HT1080 (cell line): ENCODE data around the gene PITPNB. TPM values are rescaled to one million over a fixed set of nuclear protein-coding genes. Genes with fewer than 3 reads are reported as not detected.

Source experiments
- DNase-seq: peaks from one replicate; pipeline ENCODE4 v3.0.0-alpha.2; 2015; ENCODE audit warnings: low read depth
- total RNA-seq: library from RNA; depleted of rRNA; stranded (reverse); fragments of >200 nt; shearing (Covaris generic); gene quantifications from 2 replicates; pipeline ENCODE4 v1.2.3, GENCODE V29; 2014

The PITPNB gene
- total RNA-seq, 1 experiment from 2014 or later = 19.2 TPM

DNA sequence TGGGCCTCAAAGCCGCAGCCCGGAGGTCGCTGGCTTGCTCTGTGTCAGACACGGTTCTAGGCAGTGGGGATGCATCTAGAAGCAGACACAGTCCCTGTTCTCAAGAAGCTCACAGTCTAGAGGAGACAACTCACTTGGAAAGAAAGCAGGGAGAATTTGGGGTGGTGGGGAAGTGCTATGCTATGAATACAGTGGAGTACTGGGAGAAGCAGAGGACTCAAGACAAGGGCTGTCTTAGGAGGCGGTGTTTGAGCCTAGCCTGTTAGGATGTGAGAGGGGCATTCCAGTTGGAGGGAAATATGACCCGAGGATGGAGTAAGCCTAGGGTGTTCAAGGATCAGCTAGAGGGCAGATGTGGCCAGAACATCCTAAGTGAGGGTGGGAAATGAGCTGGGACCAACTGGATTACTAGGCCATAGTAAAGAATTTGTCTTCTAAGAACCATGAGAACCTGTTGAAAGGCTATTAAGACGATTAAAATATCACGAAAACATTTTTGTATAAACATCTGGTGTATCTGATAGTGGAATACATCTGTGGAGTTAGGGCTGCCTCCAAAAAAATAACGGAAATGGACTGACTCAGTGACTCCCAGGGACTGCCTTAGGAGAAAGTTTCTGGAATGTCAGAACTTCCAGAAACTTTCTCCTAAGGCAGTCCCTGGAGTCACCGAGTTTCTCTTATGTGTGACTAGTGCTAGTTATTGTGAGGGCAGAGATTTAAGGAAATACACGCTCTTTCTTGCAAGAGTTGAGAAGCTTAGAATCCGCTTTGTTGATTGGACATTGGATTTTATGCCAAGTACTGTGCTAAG, 1.1 kb upstream of the PITPNB start:
- DNase-seq = peak; percentile 63

DNA sequence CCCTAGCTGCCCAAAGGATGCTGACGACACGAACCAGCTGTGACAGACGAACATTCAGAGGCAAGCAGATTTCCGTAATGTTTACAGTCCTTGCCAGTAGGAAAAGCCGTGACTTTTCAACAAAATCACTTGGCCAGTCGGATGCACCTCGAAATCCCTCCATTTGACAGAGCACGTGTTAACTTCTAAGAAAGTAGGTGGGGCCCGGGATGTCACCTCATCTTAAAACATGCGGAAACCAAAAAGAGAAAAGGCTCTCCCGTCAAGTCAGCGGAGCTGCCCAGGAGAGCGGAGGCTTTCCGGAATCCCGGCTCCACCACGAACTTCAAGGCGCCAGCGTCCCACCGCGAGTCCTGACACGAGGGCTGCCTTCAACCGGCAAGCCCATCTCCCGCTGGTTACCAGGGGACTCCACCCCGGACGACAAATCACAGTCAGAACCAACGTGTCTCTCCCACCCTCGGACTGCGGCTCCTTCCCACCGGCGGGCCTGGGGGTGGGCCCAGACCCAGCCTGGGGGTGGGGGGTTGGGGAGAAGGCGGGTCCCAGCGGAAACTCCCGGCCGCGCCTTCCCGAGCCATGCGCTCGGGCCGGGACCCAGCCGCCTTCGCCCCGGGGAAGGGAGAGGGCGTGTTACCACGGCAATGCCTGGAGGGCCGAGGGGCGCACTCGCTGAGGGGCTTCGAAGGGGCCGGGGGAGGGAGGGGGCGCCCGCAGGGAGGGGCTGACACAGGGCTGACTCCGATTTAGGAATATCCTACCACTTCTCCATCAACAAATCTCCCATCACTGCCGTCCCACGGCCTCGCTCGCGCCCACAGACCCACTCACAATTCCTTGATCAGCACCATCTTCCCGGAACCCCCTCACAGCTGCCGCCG, 475 bp downstream of the PITPNB start:
- DNase-seq = peak; percentile 50

DNA sequence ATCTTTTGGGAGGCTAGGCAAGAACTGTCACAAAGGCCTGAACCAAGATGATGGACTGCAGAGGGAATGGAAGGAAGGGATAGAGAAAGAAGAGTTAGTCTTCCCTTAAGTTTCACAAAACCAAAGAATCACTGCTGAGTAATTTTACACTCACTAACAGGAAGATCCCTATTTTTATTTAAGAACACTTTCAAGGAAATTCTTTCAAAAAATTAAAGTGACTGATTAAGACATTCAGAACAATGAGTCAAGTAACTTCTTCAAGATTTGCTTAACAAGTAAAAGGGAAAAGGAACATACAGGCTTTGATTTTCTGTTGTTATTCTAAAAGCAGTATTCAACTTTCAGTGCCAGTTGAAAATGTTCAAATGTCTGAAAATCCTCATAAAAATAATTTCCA, 3.1 kb downstream of the PITPNB start:
- no peak for DNase-seq

DNA sequence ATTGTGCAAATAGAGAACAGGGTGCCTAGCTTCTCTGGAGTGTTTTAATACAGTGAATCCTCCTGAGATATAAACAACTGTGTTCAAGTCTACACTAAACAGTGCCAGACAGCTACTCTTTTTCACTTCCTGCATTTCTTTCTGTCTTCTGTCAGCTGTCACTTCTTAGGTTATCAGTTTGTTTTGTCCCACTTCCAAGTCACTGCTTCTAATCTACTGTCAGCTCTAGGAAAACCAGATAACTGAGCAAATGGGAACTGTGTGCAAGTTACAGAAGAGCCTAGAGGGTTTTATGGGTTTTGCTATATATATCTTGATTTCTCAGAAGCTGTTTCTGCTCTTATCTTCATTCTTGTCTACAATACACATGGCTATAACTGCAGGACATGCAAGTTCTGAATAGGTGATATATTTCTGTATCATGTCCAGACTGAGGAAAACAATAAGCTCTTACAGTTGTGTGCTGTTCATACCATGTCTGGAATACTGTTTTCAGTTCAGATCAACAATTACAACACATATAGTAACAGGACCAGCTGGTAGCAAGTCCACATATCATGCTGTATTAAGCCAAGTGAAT, 5.8 kb downstream of the PITPNB start:
- DNase-seq = no peak

DNA sequence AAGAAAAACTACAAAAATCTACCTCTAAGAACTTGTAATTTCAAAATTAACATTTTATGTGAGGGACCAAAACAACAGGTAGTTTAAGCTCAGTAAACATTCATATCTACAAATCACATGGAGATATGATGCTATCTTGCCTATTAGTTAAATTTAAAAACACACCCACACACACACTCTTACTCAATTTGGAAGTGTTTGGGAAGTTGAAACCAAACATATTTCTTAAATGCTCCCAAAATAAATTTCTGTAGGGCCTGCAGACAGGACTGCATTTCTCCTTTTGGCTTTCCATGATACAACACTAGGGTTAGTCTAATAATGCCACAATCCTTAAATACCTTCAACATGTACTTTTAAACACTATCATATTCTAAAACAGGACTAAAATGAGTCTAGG, 7.0 kb downstream of the PITPNB start:
- no peak for DNase-seq

DNA sequence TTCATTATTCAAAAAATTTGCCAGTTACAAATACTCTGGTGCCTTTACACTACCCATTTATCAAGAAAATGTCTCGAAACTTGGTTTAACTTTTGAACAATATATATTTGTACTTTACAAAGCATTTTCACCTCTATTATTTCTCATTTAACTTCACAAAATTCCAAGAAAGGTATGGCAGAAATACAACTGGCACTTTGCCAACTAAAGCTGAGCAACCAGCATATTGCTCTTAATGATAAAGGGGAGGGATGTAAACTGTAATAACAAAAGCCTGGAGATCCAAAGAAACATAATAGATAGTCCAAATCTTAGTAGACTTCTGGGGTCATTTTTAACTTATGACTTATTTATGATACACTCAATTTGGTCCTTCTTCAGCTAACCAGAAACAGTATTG, 7.7 kb downstream of the PITPNB start:
- no peak for DNase-seq

DNA sequence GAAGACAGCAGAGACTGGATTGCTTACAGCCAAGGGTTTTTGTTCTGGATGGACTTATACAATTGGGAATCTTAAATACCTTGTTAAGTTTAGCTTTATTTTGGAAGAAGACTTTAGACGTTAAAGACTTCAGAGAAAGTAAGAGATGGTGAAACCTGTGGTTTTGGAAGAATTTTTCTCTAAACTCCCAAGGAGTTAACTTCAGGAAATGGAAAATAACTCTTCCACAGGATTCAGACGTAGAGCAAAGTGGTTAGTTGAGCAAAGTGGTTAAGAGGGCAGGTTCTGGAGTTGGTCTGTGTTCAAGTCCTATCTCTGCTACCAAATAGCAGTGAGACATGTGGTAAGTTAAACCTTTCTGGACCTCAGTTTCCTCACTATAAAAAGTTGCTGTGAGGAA, 12.8 kb downstream of the PITPNB start:
- no peak for DNase-seq

DNA sequence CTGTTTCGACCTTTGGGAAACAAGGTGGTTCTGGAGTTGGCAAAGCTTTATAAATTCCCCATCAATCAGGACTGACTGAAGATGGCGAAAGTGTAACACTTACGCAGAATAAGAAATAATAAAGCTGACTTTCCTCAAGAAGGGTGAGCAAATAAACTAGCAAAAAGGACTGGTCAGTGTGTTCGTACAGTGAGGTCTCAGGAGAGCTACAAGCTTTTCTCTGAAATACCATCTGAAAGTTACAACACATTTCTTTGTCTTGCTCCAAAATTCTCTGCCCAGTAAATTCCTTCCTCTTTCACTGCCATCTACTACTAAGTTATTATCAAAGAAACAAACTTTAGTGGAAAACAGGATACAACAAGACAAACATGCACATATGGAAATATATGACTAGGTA, 13.4 kb downstream of the PITPNB start:
- no peak for DNase-seq

DNA sequence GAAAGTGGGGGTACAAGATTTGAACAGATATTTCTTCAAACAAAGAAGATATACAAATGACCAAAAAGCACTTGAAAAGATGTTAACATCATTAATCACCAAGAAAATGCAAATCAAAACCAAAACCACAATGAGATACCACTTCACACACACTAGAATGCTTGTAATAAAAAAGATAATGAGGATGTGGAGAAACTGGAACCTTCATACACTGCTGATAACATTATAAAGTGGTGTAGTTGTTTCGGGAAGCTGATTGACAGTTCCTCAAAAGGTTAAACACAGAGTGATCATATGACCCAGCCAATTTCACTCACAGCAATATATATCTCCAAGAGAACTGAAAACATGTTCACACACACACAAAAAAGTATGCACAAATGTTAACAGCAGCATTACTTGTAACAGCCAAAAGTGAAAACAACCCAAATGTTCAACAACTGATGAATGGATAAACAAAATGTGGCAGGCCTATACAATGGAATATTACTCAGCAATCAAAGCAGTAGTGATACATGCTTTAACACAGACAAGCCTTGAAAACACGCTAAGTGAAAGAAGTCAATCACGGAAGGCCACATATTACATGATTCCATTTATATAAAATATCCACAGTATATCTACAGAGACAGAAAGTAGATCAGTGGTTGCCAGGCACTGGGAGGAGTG, 15.1 kb downstream of the PITPNB start:
- DNase-seq = no peak

DNA sequence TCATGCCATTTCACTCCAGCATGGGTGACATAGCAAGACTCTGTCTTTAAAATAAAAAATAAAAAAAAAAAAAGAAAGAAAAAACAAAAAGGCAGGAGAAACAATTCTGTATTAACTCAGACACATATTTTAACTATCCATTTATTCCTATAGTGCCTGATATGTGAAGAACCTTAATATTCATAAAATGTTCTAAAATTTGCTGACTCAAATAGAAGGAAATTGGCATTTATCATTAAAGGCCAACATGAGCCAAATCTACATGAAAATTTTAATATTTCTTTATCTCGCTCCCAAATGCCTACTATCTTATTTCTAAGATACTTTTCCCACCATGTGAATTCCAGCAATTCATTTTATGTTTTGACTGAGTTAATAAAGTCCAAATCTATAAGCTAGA, 18.9 kb downstream of the PITPNB start:
- no peak for DNase-seq

DNA sequence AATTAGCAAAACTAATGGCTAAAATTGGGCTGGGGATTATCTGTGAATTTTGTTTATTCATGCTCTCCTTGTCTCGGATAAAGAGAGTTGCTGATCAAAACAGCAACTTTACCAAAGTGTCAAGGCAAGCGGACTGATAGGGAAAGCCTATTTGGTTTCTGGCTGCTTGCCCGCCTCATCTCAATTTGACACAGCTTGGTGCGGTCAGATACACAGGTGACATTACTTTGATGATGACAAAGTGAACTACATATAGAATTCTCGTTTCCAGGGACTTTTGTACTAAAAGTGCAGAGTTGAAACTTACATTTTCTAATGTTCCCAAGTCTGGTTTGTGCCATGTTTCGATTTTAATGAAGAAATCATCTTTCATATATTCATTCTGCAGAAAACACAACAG, 22.8 kb downstream of the PITPNB start:
- DNase-seq = no peak

DNA sequence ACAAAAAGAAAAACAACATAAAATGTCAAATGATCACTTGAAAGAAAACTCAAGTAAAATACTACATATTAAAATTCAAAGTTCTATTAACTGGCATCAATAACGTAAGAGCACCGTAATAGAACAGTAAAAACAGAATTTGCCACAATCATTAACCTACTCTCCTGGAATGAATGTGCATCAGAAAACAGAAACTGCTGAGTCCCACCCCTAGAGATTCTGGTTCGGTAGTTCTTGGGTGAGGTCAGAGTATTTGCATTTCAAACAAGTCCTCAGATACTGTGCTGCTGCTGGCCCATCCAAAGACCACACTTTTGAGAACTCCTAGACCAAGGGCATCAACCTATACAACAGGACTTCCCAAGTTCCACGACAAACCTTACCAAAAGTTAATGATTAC, 23.5 kb downstream of the PITPNB start:
- DNase-seq = no peak

DNA sequence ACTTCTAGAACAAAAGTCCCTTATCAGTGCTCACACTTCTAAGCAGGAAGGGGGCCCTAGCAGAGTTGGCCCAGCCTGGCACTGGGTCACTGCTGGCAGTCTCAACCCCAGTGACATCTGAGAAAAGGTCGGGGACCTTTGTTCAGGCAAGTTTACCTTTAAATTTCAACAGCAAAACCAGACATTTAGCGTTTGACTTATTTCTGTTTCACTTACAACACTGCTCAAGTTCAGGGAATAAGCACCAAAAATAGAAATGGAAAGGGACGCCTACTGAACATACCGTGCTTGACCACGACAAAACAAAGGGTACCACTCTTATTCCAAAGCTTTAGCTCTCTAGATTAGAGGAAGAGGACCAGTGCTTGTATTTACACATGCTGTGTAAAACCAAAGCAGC, 26.2 kb downstream of the PITPNB start:
- no peak for DNase-seq

DNA sequence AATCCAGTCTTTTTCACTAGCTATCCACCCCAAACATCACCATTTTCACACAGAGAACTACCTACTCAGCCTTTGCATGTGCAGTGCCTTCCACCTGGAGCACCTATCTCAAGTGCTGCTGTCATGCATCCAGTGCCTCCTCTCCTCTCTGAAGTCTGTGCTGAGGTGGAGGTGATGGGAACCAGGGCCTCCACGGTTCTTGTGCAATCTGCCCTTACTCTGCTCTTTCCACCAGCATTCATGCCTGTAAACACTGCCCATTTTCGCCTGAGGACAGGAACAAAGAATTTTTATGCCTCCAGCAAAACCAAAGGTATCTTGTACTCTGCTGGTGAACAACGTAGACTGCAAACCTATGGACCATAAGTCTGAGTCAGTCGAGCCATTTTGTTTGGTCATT, 27.0 kb downstream of the PITPNB start:
- no peak for DNase-seq

DNA sequence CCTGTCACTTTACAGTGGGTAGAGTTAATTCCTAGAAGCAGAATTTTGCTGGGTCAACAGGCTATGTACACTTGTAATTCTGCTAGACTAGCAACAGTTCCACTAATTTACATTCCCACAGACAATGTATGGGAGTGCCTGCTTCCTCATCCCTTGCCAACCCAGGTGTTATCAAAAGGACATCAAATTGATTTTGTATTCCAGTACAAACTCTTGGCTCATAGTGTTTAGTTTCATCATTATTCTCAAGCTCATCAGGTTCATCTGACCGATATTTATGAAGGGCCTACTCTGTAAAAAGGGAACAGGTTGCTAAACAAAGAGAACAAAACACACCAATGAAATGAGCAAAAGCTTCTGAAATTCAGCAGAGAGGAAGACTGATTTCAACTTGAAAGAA, 30.7 kb downstream of the PITPNB start:
- no peak for DNase-seq

DNA sequence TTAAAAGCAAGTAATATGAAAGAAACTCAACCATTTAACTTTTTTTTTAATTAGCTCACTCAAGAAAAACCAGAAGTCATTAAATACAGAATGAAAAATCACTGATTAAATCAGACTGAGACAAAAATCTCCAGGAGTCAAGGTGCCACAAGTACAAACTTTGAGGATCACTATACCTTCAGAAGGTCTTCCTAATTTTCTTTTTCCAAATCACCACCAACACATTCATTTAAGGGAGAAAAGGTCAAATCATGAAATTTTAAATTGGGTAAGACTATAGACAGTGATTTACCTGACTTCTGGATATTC, 32.3 kb downstream of the PITPNB start:
- DNase-seq = no peak

DNA sequence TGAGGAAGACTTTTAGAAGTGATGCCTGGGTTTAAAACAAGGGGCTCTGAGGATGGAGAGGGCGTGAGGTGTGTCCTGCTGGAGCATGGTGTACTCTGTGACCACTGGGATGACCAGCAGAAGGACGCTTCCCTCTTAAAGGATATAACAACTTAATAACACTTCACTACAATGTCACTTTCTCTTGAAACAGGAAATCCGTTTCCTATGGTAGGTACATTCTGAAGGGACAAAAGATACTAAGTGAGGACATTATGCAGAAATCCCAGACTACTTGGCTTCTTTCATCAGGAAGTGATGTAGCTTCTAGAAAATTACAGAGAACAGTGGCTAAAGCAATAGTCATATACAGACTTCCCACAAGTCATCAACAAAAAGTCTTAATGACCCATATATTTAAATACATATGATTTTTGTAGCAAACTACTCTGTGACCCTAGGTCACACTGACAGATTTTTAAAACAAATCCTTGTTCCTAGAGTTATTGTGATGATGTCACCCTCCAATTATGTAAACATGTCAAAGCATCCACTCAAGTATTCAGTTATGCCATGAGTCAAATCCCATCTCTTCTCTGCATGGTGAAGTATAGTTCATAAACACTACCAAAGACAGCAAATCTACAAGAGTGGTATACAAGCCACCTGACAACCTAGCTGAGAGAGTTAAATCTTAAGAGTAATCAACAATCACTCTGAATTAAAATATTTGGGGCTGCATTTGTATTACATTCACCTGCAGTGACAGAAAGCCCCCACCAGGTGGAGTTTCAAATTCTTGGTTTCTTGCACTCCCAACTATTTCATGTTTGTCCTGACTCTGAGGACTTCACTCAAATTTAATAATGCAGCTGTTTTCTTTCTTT, 32.8 kb downstream of the PITPNB start:
- DNase-seq = peak; percentile 56

DNA sequence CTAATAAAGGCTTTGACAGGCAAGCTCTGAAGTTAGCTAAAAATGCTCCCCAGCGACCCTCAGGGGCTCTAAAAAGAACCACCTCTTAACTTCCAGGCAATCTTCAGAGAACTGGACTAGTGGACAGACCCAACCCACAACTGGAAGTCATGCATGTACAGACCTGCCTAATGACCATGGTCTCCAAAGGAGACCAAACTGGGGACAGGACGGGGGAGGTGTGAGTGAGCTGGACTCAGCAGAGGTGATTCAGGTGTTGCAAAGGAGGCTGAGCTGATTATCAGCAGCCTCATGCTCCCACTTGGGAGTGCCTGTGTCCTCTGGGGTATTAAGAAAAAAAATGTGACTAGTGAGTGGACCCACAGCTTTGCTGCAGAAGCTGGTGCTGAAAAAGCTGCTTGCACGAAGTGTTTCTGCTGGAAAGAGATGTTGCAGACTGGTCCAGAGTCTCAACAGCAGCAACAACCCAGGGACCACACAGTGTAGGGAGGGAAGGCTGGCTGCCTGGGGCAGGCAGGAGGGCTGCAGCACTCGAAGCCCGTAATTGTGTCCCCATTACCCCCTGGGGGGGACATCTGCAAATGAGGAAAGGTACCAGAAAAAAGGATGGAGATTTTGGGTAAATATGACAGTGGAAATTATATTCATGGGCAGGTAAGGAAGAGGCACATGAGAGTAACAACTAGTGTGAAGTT, 35.3 kb downstream of the PITPNB start:
- DNase-seq = no peak

DNA sequence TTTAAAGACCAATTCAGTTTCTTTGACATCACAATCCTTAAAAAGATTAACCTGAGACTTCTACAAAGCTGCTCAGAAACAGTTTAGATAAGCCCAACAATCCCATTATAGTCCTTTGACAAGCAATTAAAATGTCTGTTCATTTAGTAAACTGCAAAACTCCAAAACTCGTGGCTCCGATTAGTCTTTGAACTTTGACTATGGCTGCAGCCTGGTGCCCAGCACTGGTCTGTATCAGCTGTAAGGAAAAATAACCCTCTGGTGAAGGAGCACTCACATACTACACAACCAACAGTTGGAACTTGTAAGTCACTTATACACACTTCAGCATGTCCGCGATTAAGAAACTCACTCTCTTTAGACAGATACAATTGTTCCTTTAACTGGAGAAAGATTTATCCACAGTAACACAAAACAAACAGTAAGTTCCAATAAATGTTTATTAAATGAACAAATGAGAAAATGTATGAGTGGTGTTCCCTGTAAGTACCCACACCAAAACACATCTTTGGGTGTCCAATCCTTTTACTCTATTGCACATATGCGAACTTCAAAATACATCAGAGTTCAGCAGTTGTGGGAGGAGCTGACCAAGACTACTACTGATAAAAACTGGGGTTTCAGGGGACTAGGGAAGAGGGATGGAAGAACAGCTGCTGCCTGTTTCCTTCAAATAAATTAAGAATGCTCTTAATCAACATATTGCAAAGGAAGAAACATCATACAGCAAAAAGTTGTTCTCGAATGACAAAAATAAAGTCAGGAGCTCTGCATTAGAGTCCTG, 36.4 kb downstream of the PITPNB start:
- no peak for DNase-seq

DNA sequence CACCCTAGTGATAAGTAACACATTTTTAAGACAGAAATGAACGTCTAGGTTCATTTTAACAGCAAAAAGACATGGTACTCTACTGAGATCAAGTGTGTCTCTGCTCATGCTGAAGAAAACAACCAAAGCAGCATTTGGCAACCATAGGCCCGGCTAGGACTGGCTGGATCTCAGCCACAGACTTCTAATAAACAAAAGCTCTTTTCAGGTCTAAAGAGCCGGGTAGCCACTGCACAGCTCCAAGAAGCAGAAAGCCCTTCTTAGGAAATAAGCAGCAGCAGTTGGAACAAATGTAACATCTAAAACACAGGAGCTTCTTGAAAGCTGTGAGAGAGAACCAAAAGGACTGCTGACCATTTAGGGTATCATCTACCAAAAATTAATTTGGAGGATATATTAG, 37.6 kb downstream of the PITPNB start:
- no peak for DNase-seq
